HepG2 (cell line): Measurements from ENCODE around the gene NPW. TPM values are rescaled to one million over a fixed set of nuclear protein-coding genes. Genes with fewer than 3 reads are reported as not detected.

ENCODE experiments used
- BORCS8-MEF2B ChIP-seq: sonication (generic); formaldehyde crosslinking; IDR thresholded peaks from 2 replicates; pipeline ENCODE4 v1.8.0; 2022; ENCODE audit warnings: mild to moderate bottlenecking, missing genetic modification reagents
- FOSL2 ChIP-seq: sonication (generic); formaldehyde crosslinking; IDR thresholded peaks from 2 replicates; pipeline ENCODE4 v1.4.0; 2020; ENCODE audit warnings: missing genetic modification reagents
- HNF4A ChIP-seq: sonication (generic); formaldehyde crosslinking; IDR thresholded peaks from 2 replicates; pipeline ENCODE4 v1.4.0; 2020; ENCODE audit warnings: missing genetic modification reagents
- MXD4 ChIP-seq: IDR thresholded peaks from 2 replicates; pipeline ENCODE4 v1.6.1; 2016; ENCODE audit warnings: mild to moderate bottlenecking, missing biosample characterization, missing genetic modification reagents
- RFX1 ChIP-seq: fragments of 450-650 bp; IDR thresholded peaks from 2 replicates; pipeline ENCODE4 v1.6.1; 2017
- SMAD3 ChIP-seq: sonication (generic); formaldehyde crosslinking; IDR thresholded peaks from 2 replicates; pipeline ENCODE4 v1.4.0; 2020; ENCODE audit warnings: missing genetic modification reagents
- SMYD3 ChIP-seq: sonication (generic); formaldehyde crosslinking; IDR thresholded peaks from 2 replicates; pipeline ENCODE4 v1.8.1; 2023; ENCODE audit warnings: mild to moderate bottlenecking, missing genetic modification reagents
- YY1 ChIP-seq: IDR thresholded peaks from 2 replicates; pipeline ENCODE4 v1.6.1; 2011; ENCODE audit warnings: low read length, low read depth, moderate library complexity, mild to moderate bottlenecking; ENCODE audit not compliant: insufficient read depth, insufficient replicate concordance
- ZEB1 ChIP-seq: IDR thresholded peaks from 2 replicates; pipeline ENCODE4 v1.6.1; 2012; ENCODE audit warnings: mild to moderate bottlenecking, low read depth, inconsistent platforms; ENCODE audit not compliant: insufficient replicate concordance
- ZNF124 ChIP-seq: sonication (generic); formaldehyde crosslinking; IDR thresholded peaks from 2 replicates; pipeline ENCODE4 v1.4.0; 2020; ENCODE audit warnings: missing genetic modification reagents
- ZNF501 ChIP-seq: sonication (generic); formaldehyde crosslinking; IDR thresholded peaks from 2 replicates; pipeline ENCODE4 v1.5.1; 2020; ENCODE audit warnings: mild to moderate bottlenecking, moderate library complexity, missing genetic modification reagents
- ZNF598 ChIP-seq: sonication (generic); formaldehyde crosslinking; IDR thresholded peaks from 2 replicates; pipeline ENCODE4 v1.5.1; 2020; ENCODE audit warnings: mild to moderate bottlenecking, missing genetic modification reagents, borderline replicate concordance
- ZNF614 ChIP-seq: IDR thresholded peaks from 2 replicates; pipeline ENCODE4 v1.6.1; 2018; ENCODE audit warnings: missing biosample characterization, missing genetic modification reagents, inconsistent platforms, borderline replicate concordance
- ZNF713 ChIP-seq: sonication (generic); formaldehyde crosslinking; IDR thresholded peaks from 2 replicates; pipeline ENCODE4 v1.4.0; 2020; ENCODE audit warnings: mild to moderate bottlenecking, missing genetic modification reagents
- polyA plus RNA-seq, 8 experiments: library from polyadenylated mRNA; depleted of rRNA in 3 of 8; stranded (reverse) in 7 of 8; unstranded in 1 of 8; fragments of >200 nt; fragmentation: Illumina TruSeq in 4 of 8; extraction: Trizol in 4 of 8; gene quantifications; 2 replicates each; pipeline versions ENCODE4 v1.2.1 to v1.2.3, GENCODE V29; 2011 to 2016; ENCODE audit warnings: low read depth in 4 of 8, missing spikeins in 1 of 8, mixed read lengths in 1 of 8; ENCODE audit not compliant: insufficient read depth in 1 of 8
- total RNA-seq, 5 experiments: library from RNA; depleted of rRNA; stranded (reverse); fragments of >200 nt; fragmentation: Illumina TruSeq; extraction: Trizol; gene quantifications; 2 replicates each; pipeline ENCODE4 v1.2.3, GENCODE V29; 2016; ENCODE audit warnings: low read depth in 1 of 5
- TF ChIP-seq, protein P1 (sequence below): sonication (generic); formaldehyde crosslinking; IDR thresholded peaks from 2 replicates; pipeline ENCODE4 v1.4.0; 2020; ENCODE audit warnings: missing genetic modification reagents, borderline replicate concordance
- TF ChIP-seq, protein P2 (sequence below): sonication (generic); formaldehyde crosslinking; IDR thresholded peaks from 2 replicates; pipeline ENCODE4 v1.5.0; 2020; ENCODE audit warnings: mild to moderate bottlenecking, missing genetic modification reagents
- TF ChIP-seq, protein P3 (sequence below): sonication (generic); formaldehyde crosslinking; IDR thresholded peaks from 2 replicates; pipeline ENCODE4 v1.4.0; 2020; ENCODE audit warnings: mild to moderate bottlenecking, missing genetic modification reagents
- TF ChIP-seq, protein P4 (sequence below): sonication (generic); formaldehyde crosslinking; IDR thresholded peaks from 2 replicates; pipeline ENCODE4 v1.8.0; 2022; ENCODE audit warnings: low read depth, missing genetic modification reagents

NPW gene
- total and polyA plus RNA-seq, 2 of the 13 experiments (the other 11 are each of a cell fraction or from before 2014, with no cell fraction given), result 0.24 to 0.97 TPM

DNA sequence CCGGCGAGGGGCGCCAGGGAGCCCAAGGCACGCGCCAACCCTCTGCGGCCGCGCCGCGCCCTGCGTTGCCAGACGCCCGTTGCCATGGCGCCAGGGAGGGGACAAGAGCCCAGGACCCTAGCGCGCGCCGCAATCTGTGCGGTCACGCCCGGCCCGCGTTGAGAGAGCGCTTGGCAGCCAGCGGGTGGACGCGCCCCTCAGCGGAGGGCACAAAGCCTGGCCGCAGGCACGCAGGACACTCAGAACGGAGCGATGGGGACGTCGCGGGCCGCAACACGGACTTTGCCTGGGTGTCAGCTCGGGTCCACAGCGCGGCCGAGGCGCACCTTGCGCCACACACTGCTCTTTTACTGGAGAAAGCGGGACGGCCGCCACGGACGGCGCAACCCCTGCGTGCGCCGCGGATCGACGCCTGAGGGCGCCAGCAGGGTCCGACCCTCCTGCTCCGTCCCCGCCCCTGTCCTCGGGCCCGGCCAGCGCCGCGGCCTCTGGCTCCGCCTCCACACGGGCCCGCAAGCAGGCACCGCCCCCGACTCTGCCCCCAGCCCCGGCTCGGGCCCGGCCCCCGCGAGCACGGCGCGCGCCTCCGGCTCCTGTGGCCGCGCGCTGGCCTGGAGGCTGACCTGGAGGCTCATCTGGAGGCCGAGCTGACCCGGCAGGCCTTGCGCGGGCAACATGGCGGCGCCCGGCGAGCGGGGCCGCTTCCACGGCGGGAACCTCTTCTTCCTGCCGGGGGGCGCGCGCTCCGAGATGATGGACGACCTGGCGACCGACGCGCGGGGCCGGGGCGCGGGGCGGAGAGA lies 35.8 kb upstream of the NPW start, which contains the start of gene GFER (continued):
- TF ChIP-seq BORCS8-MEF2B (CRISPR knock-in tag), result no peak; the same call in 1 of the 2 replicates
- TF ChIP-seq ZNF598 (CRISPR knock-in tag), result peak; percentile 36; the same call in 1 of the 2 replicates
- TF ChIP-seq ZNF124 (CRISPR knock-in tag), result peak; percentile 40; the same call in 1 of the 2 replicates
- peak; percentile 50; the same call in 1 of the 2 replicates for TF ChIP-seq MXD4 (CRISPR knock-in tag)
- no peak for TF ChIP-seq SMAD3
- peak; percentile 79; the same call in 1 of the 2 replicates for TF ChIP-seq ZNF614 (CRISPR knock-in tag)
- TF ChIP-seq, protein P1, sequence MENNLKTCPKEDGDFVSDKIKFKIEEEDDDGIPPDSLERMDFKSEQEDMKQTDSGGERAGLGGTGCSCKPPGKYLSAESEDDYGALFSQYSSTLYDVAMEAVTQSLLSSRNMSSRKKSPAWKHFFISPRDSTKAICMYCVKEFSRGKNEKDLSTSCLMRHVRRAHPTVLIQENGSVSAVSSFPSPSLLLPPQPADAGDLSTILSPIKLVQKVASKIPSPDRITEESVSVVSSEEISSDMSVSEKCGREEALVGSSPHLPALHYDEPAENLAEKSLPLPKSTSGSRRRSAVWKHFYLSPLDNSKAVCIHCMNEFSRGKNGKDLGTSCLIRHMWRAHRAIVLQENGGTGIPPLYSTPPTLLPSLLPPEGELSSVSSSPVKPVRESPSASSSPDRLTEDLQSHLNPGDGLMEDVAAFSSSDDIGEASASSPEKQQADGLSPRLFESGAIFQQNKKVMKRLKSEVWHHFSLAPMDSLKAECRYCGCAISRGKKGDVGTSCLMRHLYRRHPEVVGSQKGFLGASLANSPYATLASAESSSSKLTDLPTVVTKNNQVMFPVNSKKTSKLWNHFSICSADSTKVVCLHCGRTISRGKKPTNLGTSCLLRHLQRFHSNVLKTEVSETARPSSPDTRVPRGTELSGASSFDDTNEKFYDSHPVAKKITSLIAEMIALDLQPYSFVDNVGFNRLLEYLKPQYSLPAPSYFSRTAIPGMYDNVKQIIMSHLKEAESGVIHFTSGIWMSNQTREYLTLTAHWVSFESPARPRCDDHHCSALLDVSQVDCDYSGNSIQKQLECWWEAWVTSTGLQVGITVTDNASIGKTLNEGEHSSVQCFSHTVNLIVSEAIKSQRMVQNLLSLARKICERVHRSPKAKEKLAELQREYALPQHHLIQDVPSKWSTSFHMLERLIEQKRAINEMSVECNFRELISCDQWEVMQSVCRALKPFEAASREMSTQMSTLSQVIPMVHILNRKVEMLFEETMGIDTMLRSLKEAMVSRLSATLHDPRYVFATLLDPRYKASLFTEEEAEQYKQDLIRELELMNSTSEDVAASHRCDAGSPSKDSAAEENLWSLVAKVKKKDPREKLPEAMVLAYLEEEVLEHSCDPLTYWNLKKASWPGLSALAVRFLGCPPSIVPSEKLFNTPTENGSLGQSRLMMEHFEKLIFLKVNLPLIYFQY (CRISPR knock-in tag), result peak; percentile 48; the same call in 1 of the 2 replicates
- no peak for TF ChIP-seq SMYD3 (CRISPR knock-in tag)
- TF ChIP-seq ZNF713 (CRISPR knock-in tag), result no peak
- TF ChIP-seq FOSL2, result peak; percentile 15; the same call in 1 of the 2 replicates
- TF ChIP-seq, protein P2, sequence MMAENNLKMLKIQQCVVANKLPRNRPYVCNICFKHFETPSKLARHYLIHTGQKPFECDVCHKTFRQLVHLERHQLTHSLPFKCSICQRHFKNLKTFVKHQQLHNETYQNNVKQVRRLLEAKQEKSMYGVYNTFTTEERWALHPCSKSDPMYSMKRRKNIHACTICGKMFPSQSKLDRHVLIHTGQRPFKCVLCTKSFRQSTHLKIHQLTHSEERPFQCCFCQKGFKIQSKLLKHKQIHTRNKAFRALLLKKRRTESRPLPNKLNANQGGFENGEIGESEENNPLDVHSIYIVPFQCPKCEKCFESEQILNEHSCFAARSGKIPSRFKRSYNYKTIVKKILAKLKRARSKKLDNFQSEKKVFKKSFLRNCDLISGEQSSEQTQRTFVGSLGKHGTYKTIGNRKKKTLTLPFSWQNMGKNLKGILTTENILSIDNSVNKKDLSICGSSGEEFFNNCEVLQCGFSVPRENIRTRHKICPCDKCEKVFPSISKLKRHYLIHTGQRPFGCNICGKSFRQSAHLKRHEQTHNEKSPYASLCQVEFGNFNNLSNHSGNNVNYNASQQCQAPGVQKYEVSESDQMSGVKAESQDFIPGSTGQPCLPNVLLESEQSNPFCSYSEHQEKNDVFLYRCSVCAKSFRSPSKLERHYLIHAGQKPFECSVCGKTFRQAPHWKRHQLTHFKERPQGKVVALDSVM (CRISPR knock-in tag), result peak; percentile 100
- TF ChIP-seq RFX1, result peak; percentile 94
- TF ChIP-seq YY1, result peak; percentile 98
- TF ChIP-seq ZNF501 (CRISPR knock-in tag), result peak; percentile 48; the same call in 1 of the 2 replicates
- peak; percentile 48; the same call in 1 of the 2 replicates for TF ChIP-seq HNF4A (CRISPR knock-in tag)
- peak; percentile 29 for TF ChIP-seq ZEB1
- TF ChIP-seq, protein P3, sequence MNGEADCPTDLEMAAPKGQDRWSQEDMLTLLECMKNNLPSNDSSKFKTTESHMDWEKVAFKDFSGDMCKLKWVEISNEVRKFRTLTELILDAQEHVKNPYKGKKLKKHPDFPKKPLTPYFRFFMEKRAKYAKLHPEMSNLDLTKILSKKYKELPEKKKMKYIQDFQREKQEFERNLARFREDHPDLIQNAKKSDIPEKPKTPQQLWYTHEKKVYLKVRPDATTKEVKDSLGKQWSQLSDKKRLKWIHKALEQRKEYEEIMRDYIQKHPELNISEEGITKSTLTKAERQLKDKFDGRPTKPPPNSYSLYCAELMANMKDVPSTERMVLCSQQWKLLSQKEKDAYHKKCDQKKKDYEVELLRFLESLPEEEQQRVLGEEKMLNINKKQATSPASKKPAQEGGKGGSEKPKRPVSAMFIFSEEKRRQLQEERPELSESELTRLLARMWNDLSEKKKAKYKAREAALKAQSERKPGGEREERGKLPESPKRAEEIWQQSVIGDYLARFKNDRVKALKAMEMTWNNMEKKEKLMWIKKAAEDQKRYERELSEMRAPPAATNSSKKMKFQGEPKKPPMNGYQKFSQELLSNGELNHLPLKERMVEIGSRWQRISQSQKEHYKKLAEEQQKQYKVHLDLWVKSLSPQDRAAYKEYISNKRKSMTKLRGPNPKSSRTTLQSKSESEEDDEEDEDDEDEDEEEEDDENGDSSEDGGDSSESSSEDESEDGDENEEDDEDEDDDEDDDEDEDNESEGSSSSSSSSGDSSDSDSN (CRISPR knock-in tag), result peak; percentile 84
- TF ChIP-seq, protein P4, sequence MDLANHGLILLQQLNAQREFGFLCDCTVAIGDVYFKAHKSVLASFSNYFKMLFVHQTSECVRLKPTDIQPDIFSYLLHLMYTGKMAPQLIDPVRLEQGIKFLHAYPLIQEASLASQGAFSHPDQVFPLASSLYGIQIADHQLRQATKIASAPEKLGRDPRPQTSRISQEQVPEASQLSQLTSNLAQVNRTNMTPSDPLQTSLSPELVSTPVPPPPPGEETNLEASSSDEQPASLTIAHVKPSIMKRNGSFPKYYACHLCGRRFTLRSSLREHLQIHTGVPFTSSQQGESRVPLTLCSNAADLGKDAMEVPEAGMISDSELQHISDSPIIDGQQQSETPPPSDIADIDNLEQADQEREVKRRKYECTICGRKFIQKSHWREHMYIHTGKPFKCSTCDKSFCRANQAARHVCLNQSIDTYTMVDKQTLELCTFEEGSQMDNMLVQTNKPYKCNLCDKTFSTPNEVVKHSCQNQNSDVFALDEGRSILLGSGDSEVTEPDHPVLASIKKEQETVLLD (CRISPR knock-in tag), result 0 out of 2 replicates have a peak, but pooled peaks have one; percentile 52
